Karpas-422 (cell line): Measurements from ENCODE around the gene PALM3. TPM values are rescaled to one million over a fixed set of nuclear protein-coding genes. Genes with fewer than 3 reads are reported as not detected.
"Not testable (repeated sequence)": the region's sequence is repeated elsewhere in the genome, so short reads cannot be mapped to it uniquely, and the experiment has no call there.

ENCODE experiments used
- DNase-seq: peaks from one replicate; pipeline ENCODE4 v3.0.0-alpha.2; 2015
- H2AFZ ChIP-seq: fragments of 200-600 bp; sonication (generic); 2 replicates; pipeline ENCODE4 v1.6.1; 2014; ENCODE audit warnings: antibody characterized with exemption, low read length, mixed read lengths
- H3K27ac ChIP-seq: fragments of 200-600 bp; sonication (generic); 2 replicates; pipeline ENCODE4 v1.5.1; 2014; ENCODE audit warnings: mild to moderate bottlenecking, low read length, moderate library complexity
- H3K27me3 ChIP-seq: fragments of 200-600 bp; sonication (generic); 2 replicates; pipeline ENCODE4 v1.6.1; 2014; ENCODE audit warnings: low read length, mixed read lengths
- H3K36me3 ChIP-seq: fragments of 200-600 bp; sonication (generic); 2 replicates; pipeline ENCODE4 v1.6.1; 2014; ENCODE audit warnings: low read length, mixed read lengths; ENCODE audit not compliant: insufficient read depth
- H3K4me1 ChIP-seq: fragments of 200-600 bp; sonication (generic); 2 replicates; pipeline ENCODE4 v1.6.1; 2014; ENCODE audit warnings: mild to moderate bottlenecking, low read length, mixed read lengths
- H3K4me2 ChIP-seq: fragments of 200-600 bp; sonication (generic); 2 replicates; pipeline ENCODE4 v1.6.1; 2014; ENCODE audit warnings: low read length, low read depth, mild to moderate bottlenecking; ENCODE audit not compliant: poor library complexity, severe bottlenecking
- H3K4me3 ChIP-seq: fragments of 200-600 bp; sonication (generic); 2 replicates; pipeline ENCODE4 v1.5.1; 2014; ENCODE audit warnings: mild to moderate bottlenecking, antibody characterized with exemption, low read length, mixed read lengths
- H3K79me2 ChIP-seq: fragments of 200-600 bp; sonication (generic); 2 replicates; pipeline ENCODE4 v1.6.1; 2014; ENCODE audit warnings: mild to moderate bottlenecking, low read length, mixed read lengths
- H3K9ac ChIP-seq: fragments of 200-600 bp; sonication (generic); 2 replicates; pipeline ENCODE4 v1.6.0; 2014; ENCODE audit warnings: low read length
- H3K9me2 ChIP-seq: fragments of 200-600 bp; sonication (generic), shearing (Covaris generic); replicated peaks from 2 replicates; pipeline ENCODE4 v1.6.0; 2014; ENCODE audit warnings: mild to moderate bottlenecking, low read length, moderate library complexity; ENCODE audit not compliant: insufficient read depth
- H3K9me3 ChIP-seq: fragments of 300-700, 200-600 bp; sonication (generic); 2 replicates; pipeline ENCODE4 v1.6.1; 2014; ENCODE audit warnings: low read length, mixed read lengths
- H4K20me1 ChIP-seq: fragments of 200-600 bp; sonication (generic); 2 replicates; pipeline ENCODE4 v1.6.1; 2014; ENCODE audit warnings: mild to moderate bottlenecking, antibody characterized with exemption, low read length, low read depth; ENCODE audit not compliant: insufficient read depth
- total RNA-seq: library from RNA; depleted of rRNA; stranded (reverse); fragments of >200 nt; shearing (Covaris generic); gene quantifications from 2 replicates; pipeline ENCODE4 v1.2.3, GENCODE V29; 2014; ENCODE audit warnings: low replicate concordance

Gene PALM3
- total RNA-seq, 1 experiment from 2014 or later, result not detected

DNA sequence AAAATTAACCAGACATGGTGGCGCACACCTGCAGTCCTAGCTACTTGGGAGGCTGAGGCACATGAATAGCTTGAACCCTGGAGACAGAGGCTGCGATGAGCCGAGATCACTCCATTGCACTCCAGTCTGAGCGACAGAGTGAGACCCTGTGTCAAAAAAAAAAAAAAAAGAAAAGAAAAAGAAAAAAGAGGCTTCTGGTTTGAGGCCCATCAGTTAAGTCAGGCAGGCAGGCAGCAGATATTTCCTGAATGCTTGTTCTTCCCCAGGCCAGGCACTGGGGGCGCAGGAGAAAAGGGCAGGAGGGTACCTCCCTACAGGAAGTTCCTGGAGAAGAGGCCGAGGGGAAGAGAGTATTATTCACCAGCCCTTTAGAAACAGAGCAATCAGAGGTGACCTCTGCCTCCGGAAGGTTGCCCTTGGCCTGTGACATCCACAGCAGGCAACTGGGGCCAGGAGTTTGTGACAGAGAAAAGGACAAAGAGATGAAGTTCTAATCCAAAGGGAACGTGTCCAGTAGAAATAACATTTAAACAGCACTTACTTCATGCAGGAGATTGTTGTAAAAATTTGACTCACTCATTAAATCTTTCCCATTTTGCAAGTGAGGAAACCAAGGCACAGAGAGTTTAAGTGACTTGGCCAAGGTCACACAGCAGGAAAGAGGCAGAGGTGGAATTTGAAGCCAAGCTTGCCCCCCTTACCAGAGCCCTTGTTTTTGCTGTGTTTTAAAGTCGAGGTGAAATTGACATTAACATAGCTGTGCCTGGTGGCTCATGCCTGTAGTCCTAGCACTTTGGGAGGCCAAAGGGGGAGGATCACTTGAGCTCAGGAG is 38.3 kb downstream of the PALM3 start:
- H3K79me2 ChIP-seq, result no peaks in the 10 kb centered on the region
- peak; percentile 61 for DNase-seq
- H3K27me3 ChIP-seq, result no peaks in the 10 kb centered on the region
- no peak overlapping the region for H3K9ac ChIP-seq
- no peaks in the 10 kb centered on the region for H3K9me3 ChIP-seq
- no peaks in the 10 kb centered on the region for H3K36me3 ChIP-seq
- no peak overlapping the region for H3K4me2 ChIP-seq
- no peaks in the 10 kb centered on the region for H4K20me1 ChIP-seq
- no peaks in the 10 kb centered on the region for H3K9me2 ChIP-seq
- peaks cover 8% of the 10 kb centered on the region for H3K4me1 ChIP-seq
- H2AFZ ChIP-seq, result peak overlapping the region; percentile 71; the same call in 1 of the 2 replicates
- no peak overlapping the region for H3K27ac ChIP-seq
- H3K4me3 ChIP-seq, result no peak overlapping the region

- no peak for DNase-seq
- Histone ChIP-seq H3K27me3 (no peaks in the 10 kb centered on the region), H3K9me3 (no peaks in the 10 kb centered on the region), H3K27ac (no peak overlapping the region), H3K9me2 (no peaks in the 10 kb centered on the region), H3K4me3 (no peak overlapping the region), H3K9ac (no peak overlapping the region), H3K79me2 (no peaks in the 10 kb centered on the region), H2AFZ (no peak overlapping the region), H4K20me1 (no peaks in the 10 kb centered on the region), H3K36me3 (no peaks in the 10 kb centered on the region), H3K4me2 (no peak overlapping the region), H3K4me1 (peaks cover 18% of the 10 kb centered on the region)
Measured at GRCh38 chr19:14022469-14022868, 39.4 kb downstream of the PALM3 start.

DNA sequence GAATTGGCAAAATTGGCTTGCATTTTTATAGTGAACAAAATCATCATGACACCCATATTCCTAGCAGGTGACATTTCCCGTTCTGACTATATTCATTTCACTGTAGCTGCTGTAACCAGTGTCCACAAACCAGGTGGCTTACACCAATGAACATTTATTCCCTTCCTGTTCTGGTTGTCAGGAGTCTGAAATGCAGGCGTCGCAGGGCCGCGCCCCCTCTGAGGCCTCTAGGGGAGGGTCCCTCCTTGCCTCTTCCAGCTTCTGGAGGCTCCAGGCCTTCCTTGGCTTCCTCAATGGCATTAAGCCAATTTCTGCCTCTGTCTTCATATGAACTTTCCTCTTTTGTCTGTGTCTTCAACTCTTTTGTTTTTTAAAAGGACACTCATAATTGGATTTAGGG is 40.4 kb downstream of the PALM3 start:
- H3K9me2 ChIP-seq, result no peaks in the 10 kb centered on the region
- peaks cover 18% of the 10 kb centered on the region for H3K4me1 ChIP-seq
- H4K20me1 ChIP-seq, result no peaks in the 10 kb centered on the region
- no peak overlapping the region for H3K4me2 ChIP-seq
- no peak overlapping the region for H3K4me3 ChIP-seq
- no peak overlapping the region for H3K9ac ChIP-seq
- H3K79me2 ChIP-seq, result no peaks in the 10 kb centered on the region
- no peak overlapping the region for H2AFZ ChIP-seq
- no peaks in the 10 kb centered on the region for H3K27me3 ChIP-seq
- no peak for DNase-seq
- no peaks in the 10 kb centered on the region for H3K9me3 ChIP-seq
- no peaks in the 10 kb centered on the region for H3K36me3 ChIP-seq
- H3K27ac ChIP-seq, result no peak overlapping the region

GRCh38 chr19:14019739-14020138 is 42.1 kb downstream of the PALM3 start:
- H3K4me2 ChIP-seq, H3K79me2 ChIP-seq, H3K27me3 ChIP-seq, H3K9me3 ChIP-seq, H3K4me3 ChIP-seq, H3K36me3 ChIP-seq, H4K20me1 ChIP-seq, H3K27ac ChIP-seq, H3K9ac ChIP-seq, H3K9me2 ChIP-seq, DNase-seq, H2AFZ ChIP-seq: not testable (repeated sequence)
- peaks cover 31% of the 10 kb centered on the region for H3K4me1 ChIP-seq

DNA sequence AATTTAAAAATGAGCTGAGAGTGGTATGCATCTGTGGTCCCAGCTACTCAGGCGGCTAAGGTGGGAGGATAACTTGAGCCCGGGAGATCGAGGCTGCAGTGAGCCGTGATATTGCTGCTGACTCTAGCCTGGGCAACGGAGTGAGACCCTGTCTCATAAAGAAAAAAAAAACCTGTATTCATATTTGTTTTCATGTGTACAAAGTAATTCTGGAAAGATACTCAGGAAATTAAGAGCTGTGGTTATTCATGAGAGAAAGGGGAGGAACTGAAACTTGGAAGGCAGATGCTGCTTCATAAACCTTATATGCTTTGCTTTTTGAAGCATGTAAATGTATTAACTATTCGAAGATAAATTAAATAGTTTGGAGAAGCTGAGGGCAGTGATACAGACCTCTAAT is 42.8 kb downstream of the PALM3 start:
- Histone ChIP-seq H3K4me2 (peak overlapping the region; percentile 62), H3K9me3 (no peaks in the 10 kb centered on the region), H3K9ac (0 out of 2 replicates have a peak overlapping the region, but pooled peaks have one; percentile 24), H3K27ac (no peak overlapping the region), H3K4me3 (0 out of 2 replicates have a peak overlapping the region, but pooled peaks have one; percentile 32), H3K36me3 (no peaks in the 10 kb centered on the region), H3K27me3 (no peaks in the 10 kb centered on the region), H4K20me1 (no peaks in the 10 kb centered on the region), H2AFZ (no peak overlapping the region), H3K79me2 (no peaks in the 10 kb centered on the region), H3K4me1 (peaks cover 34% of the 10 kb centered on the region), H3K9me2 (no peaks in the 10 kb centered on the region)
- peak; percentile 70 for DNase-seq

DNA sequence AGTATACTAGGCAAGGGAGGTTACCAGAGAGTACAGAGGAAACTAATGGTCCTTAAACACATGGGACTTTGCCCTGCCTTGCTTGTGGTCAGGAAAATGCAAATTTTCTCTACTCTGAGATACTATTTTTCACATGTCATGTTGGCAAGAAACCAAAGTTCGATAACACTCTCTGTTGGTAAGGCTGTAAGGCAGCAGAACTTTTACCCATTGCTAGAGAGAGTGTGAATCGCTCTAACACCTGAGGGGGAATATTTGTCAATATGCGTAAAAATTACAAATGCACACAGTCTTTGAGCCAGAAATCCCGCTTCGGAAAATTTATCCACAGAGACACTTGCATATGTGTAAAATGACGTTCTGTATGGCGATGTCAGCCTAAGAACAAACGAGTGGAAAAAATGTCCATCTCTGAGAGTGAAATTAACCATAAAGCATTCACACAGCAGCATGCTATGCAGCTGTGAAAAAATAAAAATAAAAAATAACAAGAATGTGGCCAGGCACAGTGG is 46.3 kb downstream of the PALM3 start:
- Histone ChIP-seq H3K36me3 (no peaks in the 10 kb centered on the region), H3K27ac (no peak overlapping the region), H3K4me3 (peak overlapping the region; percentile 16; the same call in 1 of the 2 replicates), H3K4me2 (peak overlapping the region; percentile 56), H3K9me3 (no peaks in the 10 kb centered on the region), H2AFZ (no peak overlapping the region), H3K27me3 (no peaks in the 10 kb centered on the region), H3K79me2 (no peaks in the 10 kb centered on the region), H3K4me1 (peaks cover 31% of the 10 kb centered on the region), H3K9ac (no peak overlapping the region), H4K20me1 (no peaks in the 10 kb centered on the region), H3K9me2 (no peaks in the 10 kb centered on the region)
- peak; percentile 84 for DNase-seq

DNA sequence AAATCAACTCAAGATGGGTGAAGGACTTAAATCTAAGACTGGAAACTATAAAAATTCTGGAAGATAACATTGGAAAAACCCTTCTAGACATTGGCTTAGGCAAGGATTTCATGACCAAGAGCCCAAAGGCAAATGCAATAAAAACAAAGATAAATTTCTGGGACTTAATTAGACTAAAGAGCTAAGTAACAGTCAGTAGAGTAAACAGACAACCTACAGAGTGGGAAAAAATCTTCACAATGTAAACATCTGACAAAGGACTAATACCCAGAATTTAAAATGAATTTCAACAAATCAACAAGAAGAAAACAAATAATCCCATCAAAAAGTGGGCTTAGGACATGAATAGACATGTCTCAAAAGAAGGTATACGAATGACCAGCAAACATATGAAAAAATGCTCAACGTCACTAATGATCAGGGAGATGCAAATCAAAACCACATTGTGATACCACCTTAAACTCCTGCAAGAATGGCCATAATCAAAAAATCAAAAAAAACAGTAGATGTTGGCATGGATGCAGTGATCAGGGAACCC is 49.4 kb downstream of the PALM3 start:
- Histone ChIP-seq H3K4me2 (no peak overlapping the region), H3K79me2 (no peaks in the 10 kb centered on the region), H3K9me3 (no peaks in the 10 kb centered on the region), H3K9me2 (no peaks in the 10 kb centered on the region), H3K36me3 (no peaks in the 10 kb centered on the region), H3K9ac (no peak overlapping the region), H3K4me3 (no peak overlapping the region), H4K20me1 (no peaks in the 10 kb centered on the region), H3K4me1 (peaks cover 16% of the 10 kb centered on the region), H2AFZ (no peak overlapping the region), H3K27ac (no peak overlapping the region), H3K27me3 (no peaks in the 10 kb centered on the region)
- no peak for DNase-seq

GRCh38 chr19:14006766-14007562 is 54.9 kb downstream of the PALM3 start:
- Histone ChIP-seq H3K79me2 (peaks cover 18% of the 10 kb centered on the region), H3K4me2 (peak overlapping the region; percentile 93), H3K27me3 (no peaks in the 10 kb centered on the region), H3K9me3 (no peaks in the 10 kb centered on the region), H3K4me3 (peak overlapping the region; percentile 81), H4K20me1 (no peaks in the 10 kb centered on the region), H3K9ac (peak overlapping the region; percentile 98), H3K27ac (peak overlapping the region; percentile 87; the same call in 1 of the 2 replicates), H3K4me1 (peaks cover 30% of the 10 kb centered on the region), H2AFZ (peak overlapping the region; percentile 79; the same call in 1 of the 2 replicates), H3K9me2 (no peaks in the 10 kb centered on the region), H3K36me3 (no peaks in the 10 kb centered on the region)
- peak; percentile 59 for DNase-seq
